NCI-H1930 (cell line): Measurements from ENCODE around the gene ASTN2.
"Not testable (repeated sequence)": the region's sequence is repeated elsewhere in the genome, so short reads cannot be mapped to it uniquely, and the experiment has no call there.

Experiments used
- DNase-seq, 2 experiments: peaks; one replicate each; lab custom pipeline; 2025; lab: John Stamatoyannopoulos, UW

The ASTN2 gene

DNA sequence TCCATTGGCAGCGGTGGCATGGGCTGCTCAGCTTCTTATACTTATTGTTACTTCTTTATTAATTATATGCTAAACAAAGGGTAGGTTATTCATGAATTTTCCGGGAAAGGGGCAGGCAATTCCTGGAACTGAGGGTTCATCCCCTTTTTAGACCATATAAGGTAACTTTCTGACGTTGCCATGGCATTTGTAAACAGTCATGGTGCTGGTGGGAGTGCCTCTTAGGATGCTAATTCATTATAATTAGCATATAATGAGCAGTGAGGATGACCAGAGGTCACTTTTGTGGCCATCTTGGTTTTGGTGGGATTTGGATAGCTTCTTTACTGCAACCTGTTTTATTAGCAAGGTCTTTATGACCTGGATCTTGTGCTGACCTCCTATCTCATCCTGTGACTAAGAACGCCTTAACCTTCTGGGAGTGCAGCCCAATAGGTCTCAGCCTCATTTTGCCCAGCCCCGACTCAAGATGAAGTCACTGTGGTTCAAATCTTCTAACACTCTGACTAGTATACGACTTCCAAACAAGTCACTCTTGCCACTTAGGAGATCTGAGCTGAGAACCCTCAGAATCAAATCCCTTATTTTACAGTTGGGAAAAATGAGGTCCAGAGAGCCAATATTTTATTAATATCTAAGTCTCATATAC lies 490.3 kb downstream of the ASTN2 start:
- DNase-seq = no peak

DNA sequence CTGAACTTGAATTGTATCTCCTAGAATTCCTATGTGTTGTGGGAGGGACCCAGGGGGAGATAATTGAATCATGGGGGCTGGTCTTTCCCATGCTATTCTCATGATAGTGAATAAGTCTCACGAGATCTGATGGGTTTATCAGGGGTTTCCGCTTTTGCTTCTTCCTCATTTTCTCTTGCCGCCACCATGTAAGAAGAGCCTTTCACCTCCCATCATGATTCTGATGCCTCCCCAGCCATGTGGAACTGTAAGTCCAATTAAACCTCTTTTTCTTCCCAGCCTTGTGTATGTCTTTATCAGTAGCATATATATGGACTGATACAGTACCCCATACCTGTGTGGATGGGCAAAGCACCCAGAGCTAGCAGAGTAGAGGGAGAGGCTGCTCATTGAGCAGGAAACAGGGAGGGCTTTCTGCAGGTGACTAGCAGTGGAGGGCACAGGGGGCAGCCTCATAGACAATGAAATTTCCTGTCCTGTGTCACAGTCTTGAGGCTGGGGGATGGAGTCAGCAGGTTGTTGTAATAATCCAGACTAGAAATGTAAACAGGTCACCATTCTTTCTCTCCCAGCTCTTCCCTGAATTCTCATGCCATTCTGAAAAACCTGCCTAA lies 496.9 kb downstream of the ASTN2 start:
- DNase-seq = not testable (repeated sequence)

DNA sequence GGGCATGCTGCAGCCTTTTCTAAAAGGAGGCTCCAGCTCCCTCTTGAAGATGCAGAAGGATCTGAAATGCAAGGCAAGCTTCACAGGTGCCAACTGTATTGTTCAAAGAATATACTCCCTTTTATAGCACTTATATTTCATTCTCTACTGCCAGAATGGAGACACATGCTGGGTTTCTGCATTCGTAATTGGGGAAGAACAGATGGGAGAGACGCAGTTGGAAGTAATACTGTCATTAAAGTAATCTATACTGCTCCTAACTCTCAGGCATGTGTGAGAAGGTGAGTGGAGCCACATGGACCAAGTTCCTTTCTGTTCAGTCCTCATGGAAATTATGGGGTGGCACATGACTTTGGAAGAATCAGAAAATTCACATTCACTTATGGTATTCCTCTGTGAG lies 501.3 kb downstream of the ASTN2 start:
- DNase-seq = no peak

DNA sequence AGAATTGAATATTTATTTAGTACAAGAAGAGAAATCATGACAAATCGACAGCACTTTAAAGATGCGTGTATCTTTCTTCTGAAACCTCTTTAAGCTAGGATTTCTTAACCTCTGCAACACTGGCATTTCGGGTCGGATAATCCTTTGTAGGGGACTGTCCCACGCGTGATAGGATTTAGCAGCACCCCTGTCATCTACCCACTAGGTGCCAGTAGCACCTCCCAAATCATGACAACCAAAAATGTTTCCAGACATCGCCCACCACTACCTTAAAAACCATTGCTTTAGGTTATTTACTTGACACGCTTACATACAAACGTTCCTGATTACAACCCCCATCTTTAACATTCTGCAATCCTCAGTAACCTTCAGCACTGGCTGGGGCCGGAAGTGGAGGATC lies 504.7 kb downstream of the ASTN2 start:
- DNase-seq = no peak

GRCh38 chr9:116907989-116908388 lies 506.9 kb downstream of the ASTN2 start:
- no peak for DNase-seq

GRCh38 chr9:116905171-116905588 lies 509.7 kb downstream of the ASTN2 start:
- DNase-seq = no peak

DNA sequence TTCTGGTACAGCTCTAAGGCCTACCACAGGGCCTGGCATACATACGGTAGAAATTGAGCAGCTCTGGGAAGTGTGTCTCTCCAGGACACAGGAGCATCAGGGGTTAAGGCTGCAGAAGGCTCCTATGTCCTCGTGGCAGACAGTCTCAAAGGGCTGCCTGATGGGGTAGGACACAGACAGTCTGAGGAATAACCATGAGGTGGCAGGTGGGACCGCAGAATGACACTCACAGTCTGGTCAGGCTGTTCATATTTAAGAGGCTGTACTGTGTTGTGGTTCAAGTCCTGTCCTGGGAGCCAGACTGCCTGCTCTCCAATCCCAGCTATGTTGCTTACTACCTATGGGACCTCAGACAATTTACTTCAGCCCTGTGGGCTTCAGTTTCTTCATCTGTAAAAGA lies 510.7 kb downstream of the ASTN2 start:
- DNase-seq = no peak

GRCh38 chr9:116901260-116901659 lies 513.6 kb downstream of the ASTN2 start:
- DNase-seq = no peak

GRCh38 chr9:116900543-116900942 lies 514.3 kb downstream of the ASTN2 start:
- DNase-seq = no peak

GRCh38 chr9:116900007-116900367 lies 514.9 kb downstream of the ASTN2 start:
- no peak for DNase-seq

GRCh38 chr9:116899337-116900006 lies 515.4 kb downstream of the ASTN2 start:
- no peak for DNase-seq

- DNase-seq = not testable (repeated sequence)
These were observed 516.7 kb downstream of the ASTN2 start for GRCh38 chr9:116898131-116898530.

GRCh38 chr9:116897201-116897600 lies 517.7 kb downstream of the ASTN2 start:
- no peak for DNase-seq

DNA sequence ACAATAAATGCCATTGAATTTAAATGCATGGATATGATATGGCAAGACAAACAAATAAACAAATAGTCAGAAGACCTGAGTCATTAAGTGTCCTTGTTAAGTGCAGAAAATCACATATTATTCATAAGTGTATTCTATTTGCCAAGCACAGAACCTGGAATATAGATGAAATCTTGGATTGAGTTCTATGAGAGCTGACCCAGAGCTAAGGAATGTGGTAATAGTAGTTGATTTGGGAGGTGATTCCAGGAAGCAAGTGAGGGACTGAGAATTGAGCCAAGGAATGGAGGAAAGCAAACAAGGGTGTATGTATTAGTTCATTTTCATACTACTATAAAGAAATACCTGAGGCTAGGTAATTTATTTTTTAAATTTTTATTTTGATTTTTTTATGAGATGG lies 518.9 kb downstream of the ASTN2 start:
- DNase-seq = no peak

GRCh38 chr9:116891424-116891823 lies 523.4 kb downstream of the ASTN2 start:
- DNase-seq = no peak

- not testable (repeated sequence) for DNase-seq
These were observed 526.4 kb downstream of the ASTN2 start for GRCh38 chr9:116888476-116888875.

DNA sequence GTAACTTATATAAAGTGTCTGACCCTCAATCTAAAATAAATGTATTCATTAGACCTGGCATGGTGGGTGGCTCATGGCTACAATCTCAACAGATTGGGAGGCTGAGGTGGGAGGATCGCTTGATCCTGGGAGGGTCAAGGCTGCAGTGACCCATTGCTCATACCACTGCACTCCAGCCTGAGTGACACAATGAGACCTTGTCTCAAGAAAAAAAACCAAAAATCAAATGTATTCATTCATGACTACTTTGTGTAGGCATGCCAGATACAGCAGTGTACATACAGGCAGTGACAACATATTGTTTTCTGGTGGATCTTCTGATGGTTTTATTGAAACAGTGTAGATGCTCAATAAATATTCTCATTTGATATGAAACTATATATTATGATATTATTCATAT lies 526.8 kb downstream of the ASTN2 start:
- no peak for DNase-seq

DNA sequence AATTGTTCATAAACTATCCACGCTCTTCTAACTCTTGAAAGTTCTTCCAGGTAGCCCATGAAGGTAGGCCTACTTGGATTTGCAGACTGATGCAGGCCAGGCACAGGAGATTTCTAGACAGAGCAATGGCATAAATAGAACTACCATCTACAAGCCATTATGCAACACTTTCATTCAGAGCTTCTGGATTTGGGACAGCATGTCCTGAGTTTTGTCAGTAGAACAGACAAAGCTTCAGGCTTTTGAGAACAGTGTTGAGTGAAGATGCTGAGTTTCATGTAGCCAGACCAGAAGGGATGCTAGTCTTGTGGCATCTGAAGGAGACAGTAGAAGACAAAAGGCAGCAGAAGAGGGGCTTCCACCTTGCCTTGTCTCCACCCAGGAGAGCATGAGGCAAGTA lies 531.2 kb downstream of the ASTN2 start:
- no peak for DNase-seq

- DNase-seq = no peak
These were observed 537.8 kb downstream of the ASTN2 start for GRCh38 chr9:116877072-116877471.

GRCh38 chr9:116875576-116875975 lies 539.3 kb downstream of the ASTN2 start:
- DNase-seq = no peak

- no peak for DNase-seq
These were observed 540.6 kb downstream of the ASTN2 start for GRCh38 chr9:116873937-116874914.

GRCh38 chr9:116873491-116873890 lies 541.4 kb downstream of the ASTN2 start:
- no peak for DNase-seq
